K562 (cell line): ENCODE results near the gene SH3BP4. TPM values are rescaled to one million over a fixed set of nuclear protein-coding genes. Genes with fewer than 3 reads are reported as not detected.

Experiments used
- CHD4 ChIP-seq: fragments of 200-600 bp; sonication (generic); IDR thresholded peaks from 3 replicates; pipeline ENCODE4 v1.6.1; 2012; ENCODE audit warnings: low read depth, mild to moderate bottlenecking, mixed read lengths, low read length, inconsistent platforms; ENCODE audit not compliant: insufficient read depth, insufficient replicate concordance, poor library complexity, severe bottlenecking
- FOXA3 ChIP-seq, 2 experiments: fragments of 450-650 bp in 1 of 2; sonication (generic) in 1 of 2; formaldehyde crosslinking; IDR thresholded peaks in 1 of 2; conservative IDR thresholded peaks in 1 of 2; 2 replicates each; pipeline versions ENCODE4 v1.4.0 to v1.8.0; 2020 to 2022; ENCODE audit warnings: mild to moderate bottlenecking in 2 of 2, missing genetic modification reagents in 1 of 2
- GTF3C2 ChIP-seq: IDR thresholded peaks from 3 replicates; pipeline ENCODE4 v1.6.1; 2011; ENCODE audit warnings: borderline replicate concordance, mild to moderate bottlenecking, moderate library complexity; ENCODE audit not compliant: insufficient read length; ENCODE audit errors: extremely low read depth
- KAT2B ChIP-seq: IDR thresholded peaks from one replicate; pipeline ENCODE4 v1.6.1; 2012; ENCODE audit warnings: low read depth, mild to moderate bottlenecking, control low read depth, inconsistent platforms, low read length, moderate library complexity
- TEAD1 ChIP-seq, 2 experiments: fragments of 450-650 bp in 1 of 2; sonication (generic) in 1 of 2; formaldehyde crosslinking; IDR thresholded peaks; 2 replicates each; pipeline versions ENCODE4 v1.4.0 to v1.8.0; 2020 to 2022; ENCODE audit warnings: mild to moderate bottlenecking in 2 of 2, missing genetic modification reagents in 1 of 2
- XRCC3 ChIP-seq: fragments of 450-650 bp; IDR thresholded peaks from 2 replicates; pipeline ENCODE4 v1.6.1; 2017; ENCODE audit warnings: mild to moderate bottlenecking, moderate library complexity
- ZNF609 ChIP-seq: sonication (generic); formaldehyde crosslinking; IDR thresholded peaks from 2 replicates; pipeline ENCODE4 v1.8.1; 2023; ENCODE audit warnings: missing genetic modification reagents, mild to moderate bottlenecking, borderline replicate concordance
- polyA plus RNA-seq, 8 experiments: library from polyadenylated mRNA; depleted of rRNA in 4 of 8; stranded (reverse) in 5 of 8; unstranded in 3 of 8; fragments of >200 nt; fragmentation: Nextera tagmentation in 2 of 8; fragmentation: Illumina TruSeq in 1 of 8; extraction: Ambion mirVana in 2 of 8; extraction: Trizol in 1 of 8; gene quantifications; 2 replicates each; pipeline versions ENCODE4 v1.2.1 to v1.2.3, GENCODE V29; 2011 to 2014; ENCODE audit warnings: inconsistent platforms in 1 of 8, missing spikeins in 1 of 8
- total RNA-seq, 7 experiments: library from RNA; depleted of rRNA in 6 of 7; stranded (reverse); fragments of >200 nt in 6 of 7; fragmentation: Illumina TruSeq in 2 of 7; extraction: Trizol in 2 of 7; gene quantifications; 2 replicates each; pipeline versions ENCODE4 v1.2.1 to v1.2.3, GENCODE V29; 2011 to 2021; ENCODE audit warnings: low replicate concordance in 1 of 7

The SH3BP4 gene
- total and polyA plus RNA-seq, 9 of the 15 experiments (the other 6 are each of a cell fraction or from before 2014, with no cell fraction given), result 0.03 to 0.28 (median 0.27) TPM; not detected in 6

- TF ChIP-seq ZNF609 (CRISPR knock-in tag) (no peak), CHD4 (no peak), XRCC3 (no peak), FOXA3 (CRISPR knock-in tag; conservative IDR thresholded peaks at IDR 0.05 in 1 of 2, IDR thresholded peaks at IDR 0.05 in 1 of 2) (no peak), KAT2B (no peak), GTF3C2 (no peak), TEAD1 (CRISPR knock-in tag; IDR thresholded peaks at IDR 0.05) (no peak)
Measured at GRCh38 chr2:234982096-234982834, 30.4 kb downstream of the SH3BP4 start (continued).
